Smooth muscle cell (in vitro differentiated cells): ENCODE results near the gene ZNF276. TPM values are rescaled to one million over a fixed set of nuclear protein-coding genes. Genes with fewer than 3 reads are reported as not detected.

ENCODE experiments used
- DNase-seq: peaks from one replicate; lab custom pipeline; 2025; ENCODE audit not compliant: unreplicated experiment; lab: John Stamatoyannopoulos, UW
- H2AFZ ChIP-seq: fragments of 200-600 bp; sonication (generic); 2 replicates; pipeline ENCODE4 v1.6.0; 2016; ENCODE audit warnings: antibody characterized with exemption, low read depth, mild to moderate bottlenecking
- H3F3A ChIP-seq: fragments of 200-600 bp; sonication (generic); 2 replicates; pipeline ENCODE4 v1.6.0; 2017; ENCODE audit warnings: antibody characterized with exemption, low read depth
- H3K27ac ChIP-seq: fragments of 200-600 bp; sonication (generic); 2 replicates; pipeline ENCODE4 v1.5.1; 2016; ENCODE audit warnings: low read depth, mild to moderate bottlenecking
- H3K27me3 ChIP-seq: fragments of 200-600 bp; sonication (generic); 2 replicates; pipeline ENCODE4 v1.6.1; 2016; ENCODE audit warnings: low read depth, mild to moderate bottlenecking
- H3K36me3 ChIP-seq: fragments of 200-600 bp; sonication (generic); 2 replicates; pipeline ENCODE4 v1.5.1; 2016; ENCODE audit warnings: low read depth
- H3K4me1 ChIP-seq: fragments of 200-600 bp; sonication (generic); 2 replicates; pipeline ENCODE4 v1.5.1; 2016; ENCODE audit warnings: low read depth
- H3K4me2 ChIP-seq: fragments of 200-600 bp; sonication (generic); 2 replicates; pipeline ENCODE4 v1.6.0; 2016; ENCODE audit warnings: mild to moderate bottlenecking
- H3K4me3 ChIP-seq: fragments of 200-600 bp; sonication (generic); 2 replicates; pipeline ENCODE4 v1.5.1; 2016; ENCODE audit warnings: mild to moderate bottlenecking
- H3K79me2 ChIP-seq: fragments of 200-600 bp; sonication (generic); 2 replicates; pipeline ENCODE4 v1.6.0; 2016; ENCODE audit warnings: low read depth, mild to moderate bottlenecking
- H3K9ac ChIP-seq: fragments of 200-600 bp; sonication (generic); 2 replicates; pipeline ENCODE4 v1.6.0; 2016; ENCODE audit warnings: low read depth
- H3K9me3 ChIP-seq: fragments of 200-600 bp; sonication (generic); replicated peaks from 2 replicates; pipeline ENCODE4 v1.5.1; 2016; ENCODE audit warnings: low read depth
- H4K20me1 ChIP-seq: fragments of 200-600 bp; sonication (generic); 2 replicates; pipeline ENCODE4 v1.6.0; 2016; ENCODE audit warnings: low read depth
- WGBS: methylation state at CpG from one replicate; pipeline ENCODE4 v1.1.7; 2016; ENCODE audit warnings: low lambda C conversion rate; 5-methylcytosine and 5-hydroxymethylcytosine counted together
- polyA plus RNA-seq: library from polyadenylated mRNA; unstranded; fragments of >200 nt; fragmentation: Nextera tagmentation; extraction: Ambion mirVana; gene quantifications from 2 replicates; pipeline ENCODE4 v1.2.1, GENCODE V29; 2016
- total RNA-seq: library from RNA; depleted of rRNA; stranded (reverse); fragments of >200 nt; gene quantifications from 2 replicates; pipeline ENCODE4 v1.2.3, GENCODE V29; 2014
- TF ChIP-seq, protein P1 (sequence below): fragments of 200-600 bp; sonication (generic); IDR thresholded peaks from 2 replicates; pipeline ENCODE4 v1.5.1; 2017; ENCODE audit warnings: borderline replicate concordance, mild to moderate bottlenecking, antibody characterized with exemption; ENCODE audit not compliant: insufficient read depth, poor library complexity, severe bottlenecking

ZNF276 gene
- total and polyA plus RNA-seq, 2 experiments from 2014 or later = 8.0 to 11.0 TPM

DNA sequence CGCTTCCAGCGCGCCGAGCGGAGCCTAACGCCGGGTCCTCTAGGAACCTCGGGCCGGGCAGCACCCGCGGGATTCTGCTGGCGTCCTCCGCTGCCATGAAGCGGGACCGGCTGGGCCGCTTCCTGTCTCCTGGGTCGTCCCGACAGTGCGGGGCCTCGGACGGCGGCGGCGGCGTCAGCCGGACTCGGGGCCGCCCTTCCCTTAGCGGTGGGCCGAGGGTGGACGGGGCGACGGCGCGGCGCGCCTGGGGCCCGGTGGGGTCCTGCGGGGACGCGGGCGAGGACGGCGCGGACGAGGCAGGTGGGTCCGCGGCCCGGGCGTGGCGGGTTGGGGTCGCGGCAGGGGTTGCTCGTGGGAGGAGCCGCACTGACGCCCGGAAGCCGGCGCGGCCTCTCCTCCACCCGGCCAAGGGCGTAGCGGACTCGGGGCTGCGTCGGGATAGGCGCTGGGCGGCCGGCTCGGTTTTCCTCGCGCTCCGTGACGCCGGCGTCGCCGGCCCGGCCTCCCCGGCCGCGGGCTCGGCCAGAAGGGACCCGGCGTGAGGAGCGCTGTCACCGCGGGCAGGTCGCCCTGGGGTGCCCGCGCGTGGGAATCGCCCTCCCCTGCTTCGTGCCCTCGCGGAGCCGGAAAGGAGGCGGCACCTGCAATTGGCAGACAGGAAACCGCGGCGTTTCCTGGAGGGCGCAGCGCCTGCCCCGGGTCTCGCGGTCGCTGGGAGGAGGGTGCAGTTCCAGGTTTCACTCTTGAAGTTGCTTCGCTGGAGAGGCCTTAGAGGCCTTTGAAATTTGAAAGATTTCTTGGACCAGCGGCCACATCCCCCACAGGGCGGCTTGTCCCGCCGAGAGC is 432 bp downstream of the ZNF276 start:
- Histone ChIP-seq H4K20me1 (peaks cover 44% of the 10 kb centered on the region), H3K9ac (peak overlapping the region; percentile 83), H3K4me3 (peak overlapping the region; percentile 100), H3K36me3 (no peaks in the 10 kb centered on the region), H3K27me3 (no peaks in the 10 kb centered on the region), H2AFZ (peak overlapping the region; percentile 84), H3F3A (peaks cover 12% of the 10 kb centered on the region), H3K27ac (peak overlapping the region; percentile 86), H3K4me2 (peak overlapping the region; percentile 100), H3K4me1 (peaks cover 15% of the 10 kb centered on the region), H3K79me2 (peaks cover 32% of the 10 kb centered on the region), H3K9me3 (no peaks in the 10 kb centered on the region)
- DNase-seq = no peak
- WGBS = under 1% methylated on average over 71 of the region's 112 CpGs
- TF ChIP-seq, protein P1, sequence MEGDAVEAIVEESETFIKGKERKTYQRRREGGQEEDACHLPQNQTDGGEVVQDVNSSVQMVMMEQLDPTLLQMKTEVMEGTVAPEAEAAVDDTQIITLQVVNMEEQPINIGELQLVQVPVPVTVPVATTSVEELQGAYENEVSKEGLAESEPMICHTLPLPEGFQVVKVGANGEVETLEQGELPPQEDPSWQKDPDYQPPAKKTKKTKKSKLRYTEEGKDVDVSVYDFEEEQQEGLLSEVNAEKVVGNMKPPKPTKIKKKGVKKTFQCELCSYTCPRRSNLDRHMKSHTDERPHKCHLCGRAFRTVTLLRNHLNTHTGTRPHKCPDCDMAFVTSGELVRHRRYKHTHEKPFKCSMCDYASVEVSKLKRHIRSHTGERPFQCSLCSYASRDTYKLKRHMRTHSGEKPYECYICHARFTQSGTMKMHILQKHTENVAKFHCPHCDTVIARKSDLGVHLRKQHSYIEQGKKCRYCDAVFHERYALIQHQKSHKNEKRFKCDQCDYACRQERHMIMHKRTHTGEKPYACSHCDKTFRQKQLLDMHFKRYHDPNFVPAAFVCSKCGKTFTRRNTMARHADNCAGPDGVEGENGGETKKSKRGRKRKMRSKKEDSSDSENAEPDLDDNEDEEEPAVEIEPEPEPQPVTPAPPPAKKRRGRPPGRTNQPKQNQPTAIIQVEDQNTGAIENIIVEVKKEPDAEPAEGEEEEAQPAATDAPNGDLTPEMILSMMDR = no peak

- TF ChIP-seq, protein P1 = no peak
- Histone ChIP-seq H3K4me1 (peaks cover 15% of the 10 kb centered on the region), H3K27ac (peak overlapping the region; percentile 86), H3K27me3 (no peaks in the 10 kb centered on the region), H3K9ac (peak overlapping the region; percentile 83), H4K20me1 (peaks cover 53% of the 10 kb centered on the region), H3K4me3 (peak overlapping the region; percentile 100), H2AFZ (no peak overlapping the region), H3K79me2 (peaks cover 32% of the 10 kb centered on the region), H3K36me3 (no peaks in the 10 kb centered on the region), H3F3A (peaks cover 12% of the 10 kb centered on the region), H3K4me2 (peak overlapping the region; percentile 100), H3K9me3 (no peaks in the 10 kb centered on the region)
- WGBS = 47% methylated on average over 53 of the region's 56 CpGs
- DNase-seq = no peak
Measured at GRCh38 chr16:89722392-89723278, 1.3 kb downstream of the ZNF276 start.

- Histone ChIP-seq H3K27me3 (no peaks in the 10 kb centered on the region), H4K20me1 (peaks cover 56% of the 10 kb centered on the region), H3K27ac (no peak overlapping the region), H3K36me3 (no peaks in the 10 kb centered on the region), H3K4me1 (peaks cover 15% of the 10 kb centered on the region), H3K79me2 (peaks cover 32% of the 10 kb centered on the region), H3K4me2 (no peak overlapping the region), H3K9ac (no peak overlapping the region), H3K9me3 (no peaks in the 10 kb centered on the region), H2AFZ (no peak overlapping the region), H3K4me3 (no peak overlapping the region), H3F3A (peaks cover 12% of the 10 kb centered on the region)
- DNase-seq = no peak
- TF ChIP-seq, protein P1 = no peak
- 96% methylated on average over 29 of the region's 30 CpGs for WGBS
Measured at GRCh38 chr16:89723279-89724250, 2.2 kb downstream of the ZNF276 start.
